GM12878 (cell line): ENCODE results near the gene NRG4. TPM values are rescaled to one million over a fixed set of nuclear protein-coding genes. Genes with fewer than 3 reads are reported as not detected.

Source experiments
- ATAC-seq: fragments of 200-7000 bp; cut with Tn5 transposase; 3 replicates; pipeline ENCODE4 v1.9.1; 2020; ENCODE audit warnings: mild to moderate bottlenecking, moderate library complexity
- BruUV-seq: library from RNA; stranded (reverse); fragments of 400-500 nt; replicated peaks from 2 replicates; lab custom pipeline; 2021; lab: Mats Ljungman, UMichigan
- CTCF ChIA-PET: fragments of 300-600 bp; sonication (Branson Sonifier 250); formaldehyde crosslinking; extraction: SDS; loops from one replicate; lab custom pipeline; 2021; ENCODE audit warnings: inconsistent platforms; lab: Yijun Ruan, JAX
- POLR2A ChIA-PET: fragments of 350-600 bp; formaldehyde crosslinking; extraction: SDS; loops from one replicate; lab custom pipeline; 2021; ENCODE audit warnings: inconsistent platforms; lab: Charles Lee
- RAD21 ChIA-PET: fragments of 300-600 bp; sonication (Branson Sonifier 250); formaldehyde crosslinking; loops from one replicate; lab custom pipeline; 2023; ENCODE audit warnings: antibody characterized with exemption; ENCODE audit not compliant: unreplicated experiment; lab: Charles Lee
- SMC1A ChIA-PET: fragments of 300-600 bp; sonication (Branson Sonifier 250); formaldehyde crosslinking; loops from one replicate; lab custom pipeline; 2023; ENCODE audit not compliant: unreplicated experiment, uncharacterized antibody; lab: Charles Lee
- DNase-seq: peaks from one replicate; pipeline ENCODE4 v3.0.0-alpha.2; 2011; ENCODE audit warnings: low read depth, low spot score
- FAIRE-seq: peaks from 3 replicates; lab custom pipeline; 2011; peaks lifted over from hg19 to GRCh38; lab: Jason Lieb, UNC
- H2AFZ ChIP-seq: 2 replicates; pipeline ENCODE4 v1.6.0; 2011; ENCODE audit warnings: low read depth, low read length, control low read depth; ENCODE audit not compliant: control insufficient read depth
- H3K27ac ChIP-seq: 2 replicates; pipeline ENCODE4 v1.5.1; 2011; ENCODE audit warnings: control low read depth; ENCODE audit not compliant: control insufficient read depth, insufficient read depth
- H3K27me3 ChIP-seq, 2 experiments: replicated peaks in 1 of 2; 2 replicates each; pipeline versions ENCODE4 v1.6.0 to v1.6.1; 2011; ENCODE audit warnings: low read length in 1 of 2; ENCODE audit not compliant: control insufficient read depth in 2 of 2, insufficient read depth in 2 of 2
- H3K36me3 ChIP-seq, 2 experiments: 2 replicates each; pipeline ENCODE4 v1.5.1; 2011; ENCODE audit warnings: low read length in 1 of 2; ENCODE audit not compliant: control insufficient read depth in 2 of 2, insufficient read depth in 2 of 2
- H3K4me1 ChIP-seq: 2 replicates; pipeline ENCODE4 v1.6.1; 2011; ENCODE audit warnings: mild to moderate bottlenecking, low read length, moderate library complexity, mixed read lengths; ENCODE audit not compliant: control insufficient read depth, insufficient read depth
- H3K4me2 ChIP-seq: 2 replicates; pipeline ENCODE4 v1.6.0; 2011; ENCODE audit warnings: control low read depth; ENCODE audit not compliant: control insufficient read depth, insufficient read depth
- H3K4me3 ChIP-seq: fragments of 200-600 bp; sonication (generic); 2 replicates; pipeline ENCODE4 v1.5.1; 2016
- H3K79me2 ChIP-seq: 2 replicates; pipeline ENCODE4 v1.6.0; 2011; ENCODE audit warnings: low read length; ENCODE audit not compliant: control insufficient read depth, insufficient read depth
- H3K9ac ChIP-seq: 2 replicates; pipeline ENCODE4 v1.8.0; 2011; ENCODE audit warnings: low read length, control low read depth, mixed read lengths; ENCODE audit not compliant: control insufficient read depth, insufficient read depth
- H3K9me3 ChIP-seq: replicated peaks from 3 replicates; pipeline ENCODE4 v1.5.1; 2011; ENCODE audit warnings: mild to moderate bottlenecking, low read length; ENCODE audit not compliant: control insufficient read depth, insufficient read depth
- H4K20me1 ChIP-seq: 2 replicates; pipeline ENCODE4 v1.6.0; 2011; ENCODE audit not compliant: control insufficient read depth, insufficient read depth
- ATF7 ChIP-seq: fragments of 450-650 bp; IDR thresholded peaks from 2 replicates; pipeline ENCODE4 v1.6.1; 2016; ENCODE audit warnings: low read depth, mild to moderate bottlenecking
- SREBF2 ChIP-seq: IDR thresholded peaks from 2 replicates; pipeline ENCODE4 v1.6.1; 2012; ENCODE audit warnings: mild to moderate bottlenecking, low read length
- TCF7 ChIP-seq: IDR thresholded peaks from 2 replicates; pipeline ENCODE4 v1.6.1; 2014; ENCODE audit warnings: antibody characterized with exemption, borderline replicate concordance
- ZBTB33 ChIP-seq: fragments of 450-650 bp; IDR thresholded peaks from 2 replicates; pipeline ENCODE4 v1.6.1; 2017; ENCODE audit warnings: mild to moderate bottlenecking
- WGBS: methylation state at CpG from one replicate; pipeline ENCODE4 v1.1.6; 2016; ENCODE audit warnings: low lambda C conversion rate; ENCODE audit not compliant: insufficient replicate concordance, insufficient coverage; ENCODE audit errors: missing lambda C conversion rate; 5-methylcytosine and 5-hydroxymethylcytosine counted together
- in situ Hi-C: fragments of 300-500 bp; cut with MboI; formaldehyde crosslinking; loops from 9 replicates; pipeline ENCODE4 v1.14.3; 2018; ENCODE audit warnings: mixed read lengths
- intact Hi-C: fragments of 100-400 bp; cut with micrococcal nuclease; formaldehyde crosslinking; loops from one replicate; pipeline ENCODE4 v1.14.2; 2022; ENCODE audit not compliant: unreplicated experiment
- polyA plus RNA-seq, 11 experiments: library from polyadenylated mRNA; depleted of rRNA in 4 of 11; unstranded in 6 of 11; stranded (reverse) in 5 of 11; fragments of >200 nt; fragmentation: Nextera tagmentation in 4 of 11; fragmentation: Illumina TruSeq in 1 of 11; extraction: Ambion mirVana in 4 of 11; extraction: Trizol in 1 of 11; gene quantifications; 1 replicate in 1 of 11; 2 replicates in 10 of 11; pipeline versions ENCODE4 v1.2.1 to v1.2.3, GENCODE V29; 2011 to 2016; ENCODE audit warnings: inconsistent platforms in 2 of 11, missing spikeins in 2 of 11, low read depth in 1 of 11
- total RNA-seq, 4 experiments: library from RNA; depleted of rRNA in 3 of 4; stranded (reverse); fragments of >200 nt in 3 of 4; fragmentation: Illumina TruSeq in 1 of 4; extraction: Trizol in 1 of 4; gene quantifications; 2 replicates each; pipeline versions ENCODE4 v1.2.1 to v1.2.3, GENCODE V29; 2013 to 2021

Gene NRG4
- total and polyA plus RNA-seq, 10 of the 15 experiments (the other 5 are each of a cell fraction or from before 2014, with no cell fraction given): 0.76 to 8.3 (median 5.5) TPM

- no peak for TF ChIP-seq SREBF2
- TF ChIP-seq ZBTB33: no peak
- Histone ChIP-seq H3K4me1 (no peaks in the 10 kb centered on the region), H3K27ac (no peak overlapping the region), H3K9me3 (no peaks in the 10 kb centered on the region; the same call in 2 of the 3 replicates), H2AFZ (no peak overlapping the region), H3K27me3 (no peaks in the 10 kb centered on the region), H3K79me2 (no peaks in the 10 kb centered on the region), H3K4me2 (no peak overlapping the region), H3K4me3 (no peak overlapping the region), H3K36me3 (no peaks in the 10 kb centered on the region), H4K20me1 (no peaks in the 10 kb centered on the region), H3K9ac (no peak overlapping the region)
- FAIRE-seq (no peak), ATAC-seq (no peak), DNase-seq (no peak)
- POLR2A ChIA-PET: no interaction called here
- SMC1A ChIA-PET: interaction anchor here (1.4 to 1.6 kb wide), 2 partner anchors 10 to 14 kb away, joined by 3 to 7 read pairs; no protein-coding TSS in a partner anchor
- in situ Hi-C loops (no loop called here), intact Hi-C loops (no loop called here)
- 65% methylated on average over 2 of the region's 2 CpGs for whole genome bisulfite sequencing
- RAD21 ChIA-PET: no interaction called here
- CTCF ChIA-PET: interaction anchor here (1.1 to 2.2 kb wide), 2 partner anchors 10 to 105 kb away, joined by 3 to 5 read pairs; no protein-coding TSS in a partner anchor
- no TSS peak for BruUV-seq
Observed at GRCh38 chr15:76034111-76034510, 21.9 kb upstream of the NRG4 start.

GRCh38 chr15:76033438-76033837, 21.2 kb upstream of the NRG4 start:
- H3K4me2 ChIP-seq: no peak overlapping the region
- peak; percentile 42; the same call in 1 of the 2 replicates for TF ChIP-seq ATF7
- TF ChIP-seq TCF7: no peak
- TF ChIP-seq, all 136 proteins: peak for 1
- no peaks in the 10 kb centered on the region for H3K79me2 ChIP-seq
- H3K27ac ChIP-seq: no peak overlapping the region
- no peak overlapping the region for H3K9ac ChIP-seq
- intact Hi-C loops (no loop called here), in situ Hi-C loops (no loop called here)
- POLR2A ChIA-PET: no interaction called here
- no TSS peak for BruUV-seq
- DNase-seq (no peak), FAIRE-seq (no peak), ATAC-seq (no peak)
- RAD21 ChIA-PET: no interaction called here
- H3K9me3 ChIP-seq: no peaks in the 10 kb centered on the region; the same call in 2 of the 3 replicates
- H3K36me3 ChIP-seq: no peaks in the 10 kb centered on the region
- H3K4me3 ChIP-seq: no peak overlapping the region
- no peaks in the 10 kb centered on the region for H4K20me1 ChIP-seq
- CTCF ChIA-PET: interaction anchor here (1.2 to 2.2 kb wide), 3 partner anchors 9 to 106 kb away, joined by 5 to 9 read pairs (median 5); no protein-coding TSS in a partner anchor
- no peak overlapping the region for H2AFZ ChIP-seq
- H3K4me1 ChIP-seq: no peaks in the 10 kb centered on the region
- SMC1A ChIA-PET: interaction anchor here (0.9 to 1.4 kb wide), 2 partner anchors 10 to 108 kb away, joined by 3 read pairs; no protein-coding TSS in a partner anchor
- no peaks in the 10 kb centered on the region for H3K27me3 ChIP-seq
- 8% methylated on average over 1 of the region's 1 CpG for WGBS
